KMS-11 (cell line): ENCODE measurements around the gene LZTS3.

ENCODE experiments used
- H2AFZ ChIP-seq: fragments of 200-600 bp; sonication (generic); 2 replicates; pipeline ENCODE4 v1.6.1; 2016; ENCODE audit warnings: antibody characterized with exemption, mixed run types, low read depth
- H3K27ac ChIP-seq: fragments of 200-600 bp; sonication (generic); 2 replicates; pipeline ENCODE4 v1.6.1; 2016; ENCODE audit warnings: mild to moderate bottlenecking, mixed run types
- H3K27me3 ChIP-seq: fragments of 200-600 bp; sonication (generic); 2 replicates; pipeline ENCODE4 v1.6.1; 2017; ENCODE audit warnings: mild to moderate bottlenecking, low read depth, mixed run types, moderate library complexity; ENCODE audit not compliant: insufficient read depth
- H3K36me3 ChIP-seq: fragments of 200-600 bp; sonication (generic); 2 replicates; pipeline ENCODE4 v1.6.1; 2017; ENCODE audit warnings: mild to moderate bottlenecking, mixed run types; ENCODE audit not compliant: insufficient read depth
- H3K4me1 ChIP-seq: fragments of 200-600 bp; sonication (generic); 2 replicates; pipeline ENCODE4 v1.6.1; 2016; ENCODE audit warnings: mild to moderate bottlenecking, low read depth, mixed run types; ENCODE audit not compliant: poor library complexity, severe bottlenecking
- H3K4me2 ChIP-seq: fragments of 200-600 bp; sonication (generic); 2 replicates; pipeline ENCODE4 v1.7.0; 2016; ENCODE audit warnings: mild to moderate bottlenecking, mixed run types
- H3K4me3 ChIP-seq: fragments of 200-600 bp; sonication (generic); IDR thresholded peaks from 2 replicates; pipeline ENCODE4 v1.6.1; 2017; ENCODE audit warnings: low read depth, low read length, mixed read lengths; ENCODE audit not compliant: insufficient read depth
- H3K79me2 ChIP-seq: fragments of 200-600 bp; sonication (generic); 2 replicates; pipeline ENCODE4 v1.6.1; 2016; ENCODE audit warnings: low read depth, mixed run types; ENCODE audit not compliant: insufficient read depth
- H3K9ac ChIP-seq: fragments of 200-600 bp; sonication (generic); 2 replicates; pipeline ENCODE4 v1.6.1; 2016; ENCODE audit warnings: mild to moderate bottlenecking, mixed run types
- H4K20me1 ChIP-seq: fragments of 200-600 bp; sonication (generic); 2 replicates; pipeline ENCODE4 v1.6.1; 2016; ENCODE audit warnings: mild to moderate bottlenecking, mixed run types; ENCODE audit not compliant: insufficient read depth
- CTCF ChIP-seq: fragments of 200-600 bp; sonication (generic); conservative IDR thresholded peaks from 2 replicates; pipeline ENCODE4 v1.6.1; 2017; ENCODE audit warnings: low read depth, mild to moderate bottlenecking, antibody characterized with exemption, low read length, moderate library complexity, mixed read lengths

The LZTS3 gene

DNA sequence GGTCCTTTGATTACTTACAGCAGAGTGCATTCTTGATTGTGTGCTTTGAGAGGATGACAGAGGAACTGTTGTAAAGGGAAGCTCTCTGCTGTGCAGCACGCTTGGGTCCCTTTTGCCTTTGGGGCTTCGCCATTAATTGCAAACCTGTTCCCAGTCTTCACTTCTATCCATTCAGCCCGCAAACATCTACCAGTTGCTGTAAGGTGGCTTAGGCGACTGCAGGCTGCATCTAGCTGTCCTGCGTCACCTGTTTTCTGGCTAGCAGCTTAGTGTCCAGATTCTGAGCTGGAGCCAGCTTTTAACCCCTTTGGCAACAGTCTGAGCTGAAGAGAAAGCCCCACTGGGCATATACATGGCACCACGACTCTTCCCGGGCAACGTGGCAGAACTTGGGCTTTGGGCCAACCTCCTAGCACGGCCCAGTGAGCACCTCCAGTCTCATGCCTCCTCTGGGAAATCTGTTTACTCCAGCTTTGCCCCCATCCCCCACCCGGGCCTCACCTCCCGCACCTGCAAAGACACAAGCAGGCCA lies 11.2 kb downstream of the LZTS3 start:
- Histone ChIP-seq H3K4me3 (no peak overlapping the region), H3K27me3 (no peaks in the 10 kb centered on the region), H3K4me1 (peaks cover 10% of the 10 kb centered on the region), H2AFZ (no peak overlapping the region), H4K20me1 (peaks cover 3% of the 10 kb centered on the region; the same call in 1 of the 2 replicates), H3K27ac (no peak overlapping the region), H3K79me2 (peaks cover 23% of the 10 kb centered on the region), H3K36me3 (no peaks in the 10 kb centered on the region), H3K4me2 (no peak overlapping the region), H3K9ac (no peak overlapping the region)
- TF ChIP-seq CTCF, result no peak

GRCh38 chr20:3161316-3162079 lies 11.9 kb downstream of the LZTS3 start:
- H3K4me1 ChIP-seq, result peaks cover 10% of the 10 kb centered on the region
- H3K27ac ChIP-seq, result no peak overlapping the region
- peaks cover 3% of the 10 kb centered on the region; the same call in 1 of the 2 replicates for H4K20me1 ChIP-seq
- H3K4me3 ChIP-seq, result no peak overlapping the region
- no peak overlapping the region for H3K9ac ChIP-seq
- peaks cover 29% of the 10 kb centered on the region for H3K79me2 ChIP-seq
- no peaks in the 10 kb centered on the region for H3K27me3 ChIP-seq
- H3K4me2 ChIP-seq, result no peak overlapping the region
- TF ChIP-seq CTCF, result no peak
- H2AFZ ChIP-seq, result no peak overlapping the region
- no peaks in the 10 kb centered on the region for H3K36me3 ChIP-seq

GRCh38 chr20:3160418-3160817 lies 12.9 kb downstream of the LZTS3 start:
- Histone ChIP-seq H3K27ac (no peak overlapping the region), H3K4me1 (peaks cover 10% of the 10 kb centered on the region), H3K79me2 (peaks cover 32% of the 10 kb centered on the region), H3K4me3 (no peak overlapping the region), H2AFZ (peak overlapping the region; percentile 77; the same call in 1 of the 2 replicates), H3K27me3 (no peaks in the 10 kb centered on the region), H3K36me3 (no peaks in the 10 kb centered on the region), H3K4me2 (peak overlapping the region; percentile 40; the same call in 1 of the 2 replicates), H3K9ac (peak overlapping the region; percentile 86; the same call in 1 of the 2 replicates), H4K20me1 (peaks cover 3% of the 10 kb centered on the region; the same call in 1 of the 2 replicates)
- TF ChIP-seq CTCF, result no peak

- no peak for TF ChIP-seq CTCF
- peaks cover 12% of the 10 kb centered on the region for H3K4me1 ChIP-seq
- peak overlapping the region; percentile 86 for H3K9ac ChIP-seq
- H3K36me3 ChIP-seq, result no peaks in the 10 kb centered on the region
- peak overlapping the region; percentile 66 for H3K27ac ChIP-seq
- H3K27me3 ChIP-seq, result no peaks in the 10 kb centered on the region
- H2AFZ ChIP-seq, result peak overlapping the region; percentile 77; the same call in 1 of the 2 replicates
- no peak overlapping the region for H3K4me3 ChIP-seq
- peak overlapping the region; percentile 97 for H3K4me2 ChIP-seq
- peaks cover 3% of the 10 kb centered on the region; the same call in 1 of the 2 replicates for H4K20me1 ChIP-seq
- peaks cover 32% of the 10 kb centered on the region for H3K79me2 ChIP-seq
Observed at GRCh38 chr20:3158968-3159431, 14.3 kb downstream of the LZTS3 start.
